ENCODE data around the gene APBB2. TPM values are rescaled to one million over a fixed set of nuclear protein-coding genes. Genes with fewer than 3 reads are reported as not detected.

The APBB2 gene
- total and polyA plus RNA-seq, 2 of the 4 experiments (the other 2 are of a cell fraction), result 47.9 to 75.5 TPM

GRCh38 chr4:41058426-41058825, 155.9 kb downstream of the APBB2 start:
- POLR2A ChIA-PET (ENCODE audit: unreplicated experiment), result no interaction called here
- H3K4ac ChIP-seq (ENCODE audit: low read depth, low read length), result no peak overlapping the region
- TF ChIP-seq ELK1 (IDR thresholded peaks at IDR 0.05; ENCODE audit: borderline replicate concordance, low read depth, low read length), result no peak
- TF ChIP-seq USF2 (IDR thresholded peaks at IDR 0.05; ENCODE audit: low read depth, low read length), result no peak
- TF ChIP-seq SMC3 (IDR thresholded peaks at IDR 0.05; ENCODE audit: low read depth, low read length), result no peak
- dilution Hi-C loops (cut with HindIII; ENCODE audit: low sequenced_read_pairs, unreplicated experiment) (no loop called here), in situ Hi-C loops (cut with MboI; ENCODE audit: low sequenced_read_pairs) (no loop called here), intact Hi-C loops (cut with micrococcal nuclease) (no loop called here)
- no peaks in the 10 kb centered on the region for H3K36me3 ChIP-seq (ENCODE audit: control insufficient read depth, insufficient read depth, low read length)
- no peak overlapping the region for H2BK20ac ChIP-seq (ENCODE audit: low read depth, low read length)
- H2BK5ac ChIP-seq (ENCODE audit: low read depth, low read length, poor library complexity, severe bottlenecking), result no peak overlapping the region
- no peak overlapping the region for H3K4me2 ChIP-seq (ENCODE audit: low read depth, low read length)
- no peak overlapping the region for H2AK9ac ChIP-seq (replicated peaks; ENCODE audit: low read depth, low read length, poor library complexity)
- no peak overlapping the region for H4K8ac ChIP-seq (ENCODE audit: low read depth in 2 of 2, low read length in 2 of 2)
- H2AFZ ChIP-seq (replicated peaks; ENCODE audit: low read length, poor library complexity), result no peak overlapping the region
- no TSS peak for BruUV-seq (replicated peaks)
- H2BK120ac ChIP-seq (ENCODE audit: low read depth, low read length), result no peak overlapping the region
- H3K23ac ChIP-seq (ENCODE audit: low read depth, low read length), result no peak overlapping the region
- H3K79me1 ChIP-seq (ENCODE audit: low read depth in 1 of 2, low read length in 2 of 2), result peaks cover 21 to 36% of the 10 kb centered on the region in 2 experiments; a peak in 3 of 4 replicates
- no peaks in the 10 kb centered on the region; the same call in 1 of the 2 replicates for H3K9me3 ChIP-seq (ENCODE audit: control insufficient read depth, insufficient read depth, low read length)
- no peaks in the 10 kb centered on the region for H3K27me3 ChIP-seq (ENCODE audit: control insufficient read depth, insufficient read depth, low read length)
- no peak overlapping the region for H3K9ac ChIP-seq (ENCODE audit: low read depth, low read length)
- H3K18ac ChIP-seq (ENCODE audit: low read depth, low read length), result no peak overlapping the region
- H3K27ac ChIP-seq (ENCODE audit: insufficient read depth, low read length), result no peak overlapping the region
- no peak overlapping the region for H3K56ac ChIP-seq (ENCODE audit: extremely low read depth, insufficient read depth, low read length)
- CTCF ChIA-PET, result no interaction called here
- no peak overlapping the region for H3K14ac ChIP-seq (replicated peaks; ENCODE audit: low read depth, low read length)
- DNase-seq (peak; percentile 72), ATAC-seq (ENCODE audit: low read depth) (peak; percentile 50)
- H3K4me3 ChIP-seq (ENCODE audit: insufficient read depth, low read depth, low read length), result no peak overlapping the region
- H4K5ac ChIP-seq (ENCODE audit: low read depth, low read length), result no peak overlapping the region
- peaks cover 11% of the 10 kb centered on the region for H3K9me1 ChIP-seq (ENCODE audit: insufficient read depth, low read length)
- whole genome bisulfite sequencing, 2 experiments (ENCODE audit: extremely low coverage in 2 of 2, insufficient read length in 1 of 2), result no CpG with 5 or more reads among the region's 3 CpGs
- no peak overlapping the region for H2AK5ac ChIP-seq (ENCODE audit: low read depth, low read length)
- no peaks in the 10 kb centered on the region for H4K20me1 ChIP-seq (ENCODE audit: insufficient read depth, low read length)
- H2BK15ac ChIP-seq (ENCODE audit: low read depth, low read length), result no peak overlapping the region
- H3K4me1 ChIP-seq (ENCODE audit: control insufficient read depth, insufficient read depth, low read length), result peaks cover 15% of the 10 kb centered on the region
- no peak overlapping the region for H4K91ac ChIP-seq (ENCODE audit: insufficient read depth, low read depth, low read length)

All from IMR-90 (cell line).